Inflammatory macrophage treated with lipopolysaccharide for 1 hour (primary cell): ENCODE results near the gene CTBP1.

Experiments
- DNase-seq, 2 donors: peaks; one replicate each; pipeline ENCODE4 v3.0.0-alpha.2; 2020 to 2022

The CTBP1 gene

DNA sequence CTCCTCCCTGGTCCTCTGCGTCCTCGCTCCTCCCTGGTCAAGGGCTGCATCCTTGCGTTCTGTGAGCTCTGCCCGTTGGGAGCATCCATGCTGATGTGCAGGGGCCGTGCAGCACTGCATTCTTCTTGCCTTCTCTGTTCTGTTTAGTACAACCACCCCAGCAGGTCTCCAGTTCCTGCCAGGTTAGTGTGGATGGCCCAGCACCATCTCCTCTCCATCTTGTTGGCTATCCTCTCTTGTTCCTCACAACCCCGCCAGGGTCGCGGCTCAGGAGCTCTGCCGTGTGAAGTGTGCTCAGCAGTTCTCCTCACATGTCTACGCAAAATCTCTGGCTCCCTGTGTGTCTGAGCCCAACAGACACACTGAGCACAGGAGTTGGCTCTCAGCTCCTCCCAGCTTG, 30.3 kb upstream of the CTBP1 start:
- no peak for DNase-seq

DNA sequence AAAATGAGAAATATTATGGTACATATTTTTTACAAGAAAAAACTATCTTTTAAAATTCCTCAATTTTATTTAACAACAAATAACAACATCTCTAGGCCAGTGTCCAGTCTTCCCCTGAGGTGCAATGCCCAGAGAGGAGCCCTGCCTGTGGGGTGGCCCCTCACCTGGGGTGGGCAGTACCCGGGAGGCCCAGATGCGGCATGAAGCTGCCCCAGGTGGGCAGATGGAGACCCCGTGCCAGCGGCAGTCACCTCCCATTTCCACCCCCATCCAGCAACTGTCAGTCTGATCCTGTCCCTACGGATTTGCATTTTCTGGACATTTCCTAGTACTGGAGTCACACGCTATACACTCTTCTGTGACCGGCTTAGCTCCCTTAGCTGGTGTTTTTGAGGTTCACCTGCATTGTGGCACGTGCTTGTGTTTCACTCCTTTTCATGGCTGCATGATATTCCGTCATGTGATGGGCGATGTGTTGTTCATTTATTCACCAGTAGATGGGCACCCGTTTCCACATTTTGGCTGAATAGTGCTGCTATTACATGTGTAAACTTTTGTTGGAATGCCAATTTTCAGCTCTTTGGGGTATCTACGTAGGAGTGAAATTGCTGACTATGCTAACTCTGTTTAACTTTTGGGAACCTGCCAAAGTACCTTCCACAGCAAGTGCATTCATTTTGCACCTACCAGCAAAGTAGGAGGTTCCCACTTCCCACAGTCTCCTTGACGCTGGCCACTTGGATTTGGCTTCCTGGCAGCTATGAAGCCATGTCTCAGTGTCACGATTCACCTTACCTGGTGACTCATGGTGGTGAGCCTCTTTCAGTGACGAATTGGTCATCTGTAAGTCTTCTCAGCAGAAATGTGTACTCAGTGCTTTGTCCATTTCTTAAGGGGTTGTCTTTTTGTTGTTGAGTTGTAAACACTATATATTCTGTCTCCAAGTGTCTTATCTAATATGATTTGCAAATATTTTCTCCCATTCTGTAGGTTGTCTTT, 29.0 kb upstream of the CTBP1 start:
- peak in 1 of 2 donors; percentile 16 for DNase-seq

DNA sequence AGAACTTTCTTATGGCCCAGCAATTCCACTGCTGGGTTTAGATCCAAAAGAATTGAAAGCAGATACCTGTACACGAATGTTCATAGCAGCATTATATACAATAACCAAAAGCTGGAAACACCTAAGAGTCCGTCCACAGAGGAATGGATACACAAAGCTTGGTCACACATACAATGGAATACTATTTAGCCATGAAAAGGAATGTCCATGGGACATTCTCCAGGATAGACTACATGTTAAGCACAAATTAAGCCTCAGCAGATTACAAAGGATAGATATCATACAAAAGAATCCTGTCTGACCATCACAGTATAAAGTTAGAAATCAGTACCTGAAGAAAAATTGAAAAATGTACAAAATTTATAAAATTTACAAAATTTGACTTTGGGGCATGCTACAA, 28.1 kb upstream of the CTBP1 start:
- DNase-seq = no peak

DNA sequence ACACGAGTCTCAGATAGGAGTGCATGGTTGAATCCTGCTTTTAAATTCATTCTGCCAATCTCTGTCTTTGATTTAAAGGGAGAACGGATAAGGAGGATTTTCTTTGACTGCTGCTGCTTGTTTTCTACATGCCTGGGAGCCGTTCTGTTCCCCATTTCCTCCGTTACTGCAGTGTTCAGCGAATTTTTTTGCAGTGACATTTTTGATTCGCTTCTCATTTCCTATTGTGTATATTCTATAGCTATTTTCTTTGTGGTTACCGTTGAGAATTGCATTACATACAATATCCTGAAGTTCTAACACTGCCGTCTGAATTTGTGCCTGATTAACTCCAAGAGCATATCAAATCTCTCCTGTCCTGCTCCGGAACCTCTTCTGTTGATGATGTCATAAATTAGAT, 25.9 kb upstream of the CTBP1 start:
- DNase-seq = no peak

DNA sequence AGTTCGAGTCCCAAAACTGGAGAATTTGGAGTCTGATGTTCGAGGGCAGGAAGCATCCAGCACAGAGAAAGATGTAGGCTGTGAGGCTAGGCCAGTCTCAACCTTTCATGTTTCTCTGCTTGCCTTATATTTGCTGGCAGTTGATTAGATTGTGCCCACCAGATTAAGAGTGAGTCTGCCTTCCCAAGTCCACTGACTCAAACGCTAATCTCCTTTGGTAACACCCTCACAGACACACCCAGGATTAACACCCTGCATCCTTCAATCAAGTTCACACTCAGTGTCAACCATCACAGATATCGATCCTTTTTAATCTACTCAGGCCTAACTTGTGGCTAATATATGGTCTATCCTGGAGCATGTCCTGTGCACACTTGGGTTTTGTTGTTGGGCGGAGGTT, 22.8 kb upstream of the CTBP1 start:
- no peak for DNase-seq

DNA sequence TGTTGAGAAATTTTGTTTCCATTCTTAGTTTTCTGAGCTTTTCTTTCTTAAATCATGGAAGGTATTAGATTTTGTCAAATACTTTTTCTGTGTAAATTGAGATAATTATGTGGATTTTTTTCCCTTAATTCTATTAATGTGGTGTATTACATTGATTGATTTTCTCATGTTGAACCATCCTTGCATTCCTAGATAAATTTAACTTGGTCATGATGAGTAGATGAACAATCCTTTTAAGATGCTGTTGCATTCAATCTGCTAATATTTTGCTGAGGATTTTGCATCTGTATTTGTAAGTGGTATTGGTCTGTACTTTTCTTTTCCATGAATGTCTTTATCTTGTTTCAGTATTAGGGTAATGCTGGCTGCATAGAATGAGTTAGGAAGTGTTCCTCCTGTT, 20.3 kb upstream of the CTBP1 start:
- no peak for DNase-seq

DNA sequence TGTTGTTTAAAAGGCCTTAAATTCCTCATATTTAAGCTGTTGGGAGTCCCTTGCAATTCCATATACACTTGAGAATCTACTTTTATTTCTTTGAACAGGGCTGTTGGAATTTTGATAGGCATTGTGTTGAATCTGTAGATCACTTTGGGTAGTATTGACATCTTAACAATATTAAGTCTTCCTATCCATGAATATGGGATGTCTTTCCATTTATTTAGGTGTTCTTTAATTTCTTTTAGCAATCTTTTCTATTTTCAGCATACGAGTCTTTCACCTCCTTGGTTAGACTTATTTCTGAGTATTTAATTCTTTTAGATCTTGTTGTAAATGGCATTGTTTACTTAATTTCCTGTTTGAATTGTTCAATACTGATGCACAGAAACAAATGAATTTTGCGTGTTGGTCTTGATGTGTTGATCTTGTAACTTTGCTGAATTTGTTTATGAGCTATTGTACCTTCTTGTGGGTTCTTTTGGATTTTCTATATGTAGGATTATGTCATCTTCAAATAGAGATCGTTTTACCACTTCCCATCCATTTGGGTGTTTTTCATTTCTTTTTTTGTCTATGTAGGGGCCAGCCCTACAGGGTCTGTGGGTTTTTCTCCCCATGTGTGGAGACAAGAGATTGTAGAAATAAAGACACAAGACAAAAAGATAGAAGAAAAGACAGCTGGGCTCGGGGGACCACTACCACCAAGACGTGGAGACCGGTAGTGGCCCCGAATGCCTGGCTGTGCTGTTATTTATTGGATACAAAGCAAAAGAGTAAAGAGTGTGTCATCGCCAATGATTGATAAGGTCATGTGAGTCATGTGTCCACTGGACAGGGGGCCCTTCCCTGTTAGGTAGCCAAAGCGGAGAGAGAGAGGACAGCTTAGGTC, 18.2 kb upstream of the CTBP1 start:
- no peak for DNase-seq

DNA sequence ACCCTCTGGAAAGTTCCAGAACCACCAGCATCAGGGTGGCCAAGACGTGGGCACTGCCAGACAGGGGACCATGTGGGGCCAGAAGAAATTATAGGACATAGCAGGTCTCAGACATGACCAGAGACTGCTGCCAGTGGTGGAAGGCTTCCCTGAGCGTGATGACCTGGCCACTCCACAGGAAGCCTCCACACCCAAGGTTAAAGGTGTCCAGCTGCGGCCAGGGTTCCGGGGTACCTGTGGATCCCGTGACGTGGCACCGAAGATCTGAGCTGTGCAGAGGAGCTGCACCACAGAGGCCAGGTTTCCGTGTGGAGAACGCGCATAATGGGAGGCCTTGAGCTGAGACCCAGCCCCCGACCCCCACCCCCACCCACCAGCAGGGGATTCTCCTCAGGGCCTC, 16.4 kb upstream of the CTBP1 start:
- no peak for DNase-seq

DNA sequence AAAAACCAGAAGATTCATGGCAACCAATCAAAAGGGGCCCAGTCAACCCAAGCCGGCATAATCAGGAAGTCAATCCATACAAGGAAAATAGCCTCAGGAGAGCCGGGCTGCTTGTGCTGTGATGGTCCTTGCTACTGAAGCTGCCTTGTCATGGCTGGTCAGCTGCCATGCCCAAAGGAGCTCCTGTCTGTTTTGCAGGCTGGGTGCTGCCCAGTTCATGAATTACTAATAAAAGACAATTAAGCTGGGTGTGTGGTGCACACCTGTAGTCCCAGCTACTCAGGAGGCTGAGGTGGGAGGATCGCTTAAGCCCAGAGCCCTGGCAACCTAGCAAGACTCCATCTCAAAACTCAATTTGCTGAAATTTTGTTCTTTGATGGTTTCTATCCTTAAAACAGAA, 16.0 kb upstream of the CTBP1 start:
- DNase-seq = no peak

DNA sequence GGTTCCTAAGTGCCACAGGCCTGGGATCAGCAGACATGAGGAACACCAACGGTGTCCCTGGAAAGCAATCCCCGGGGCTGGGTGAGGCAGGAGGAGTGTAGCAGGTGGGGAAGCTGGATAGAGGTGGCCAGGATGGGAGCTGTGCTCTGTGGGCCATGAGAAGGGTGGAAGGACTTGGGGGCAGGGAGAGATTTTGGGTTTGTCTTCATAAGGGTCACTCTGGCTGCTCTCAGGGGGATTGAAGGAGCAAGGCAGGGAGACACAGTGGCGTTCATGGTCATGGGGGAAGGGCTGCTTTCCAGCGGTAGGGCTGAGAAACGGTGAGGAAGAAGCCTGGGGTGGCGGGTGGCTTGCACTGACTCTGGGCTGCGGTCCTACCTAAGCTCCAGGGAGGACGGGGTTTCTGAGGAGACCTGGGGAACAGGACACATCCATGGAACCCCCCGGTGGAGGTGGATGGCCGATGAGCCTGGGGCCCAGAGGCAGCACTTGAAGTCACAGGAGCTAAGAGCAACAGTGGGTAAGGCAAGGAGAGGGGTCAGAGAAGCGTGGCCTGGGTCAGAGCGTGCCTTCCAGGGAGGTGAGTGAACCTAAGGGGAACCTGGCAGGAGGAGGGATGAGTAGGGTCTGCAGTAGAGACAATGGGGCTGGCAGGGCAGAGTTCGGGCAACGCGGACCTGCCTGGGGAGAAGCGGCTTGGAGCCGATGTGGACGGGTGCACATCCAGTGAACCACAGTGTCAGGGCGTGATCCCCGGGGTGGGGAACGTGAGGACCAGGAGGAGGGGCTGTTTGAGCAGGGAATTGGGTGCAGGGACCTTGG, 12.4 kb upstream of the CTBP1 start:
- no peak for DNase-seq

DNA sequence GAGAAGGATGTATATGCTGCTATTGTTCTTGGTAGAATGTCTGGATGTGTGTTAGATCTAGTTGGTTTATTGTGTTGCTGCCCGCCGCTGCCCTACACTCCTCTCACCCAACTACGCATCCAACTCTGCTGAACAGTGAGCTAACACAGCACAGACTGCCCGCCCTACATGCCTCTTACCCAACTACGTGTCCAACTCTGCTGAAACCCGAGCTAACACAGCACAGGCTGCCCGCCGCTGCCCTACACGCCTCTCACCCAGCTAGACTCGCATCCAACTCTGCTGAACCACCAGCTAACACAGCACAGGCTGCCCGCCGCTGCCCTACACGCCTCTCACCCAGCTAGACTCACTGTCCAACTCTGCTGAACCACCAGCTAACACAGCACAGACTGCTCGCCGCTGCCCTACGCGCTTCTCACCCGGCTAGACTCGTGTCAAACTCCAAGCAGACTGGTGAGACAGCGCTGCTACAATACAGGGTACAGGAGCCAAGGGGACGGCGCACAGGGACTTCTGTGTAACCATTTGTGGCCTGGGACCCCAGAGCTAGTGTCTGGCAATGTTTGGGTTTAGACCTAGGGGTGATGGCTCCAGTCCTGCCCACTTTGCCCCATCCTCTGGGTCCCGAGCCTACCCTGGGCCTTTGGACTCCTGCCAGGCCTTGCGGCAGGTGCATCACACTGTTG, 11.6 kb upstream of the CTBP1 start:
- no peak for DNase-seq

DNA sequence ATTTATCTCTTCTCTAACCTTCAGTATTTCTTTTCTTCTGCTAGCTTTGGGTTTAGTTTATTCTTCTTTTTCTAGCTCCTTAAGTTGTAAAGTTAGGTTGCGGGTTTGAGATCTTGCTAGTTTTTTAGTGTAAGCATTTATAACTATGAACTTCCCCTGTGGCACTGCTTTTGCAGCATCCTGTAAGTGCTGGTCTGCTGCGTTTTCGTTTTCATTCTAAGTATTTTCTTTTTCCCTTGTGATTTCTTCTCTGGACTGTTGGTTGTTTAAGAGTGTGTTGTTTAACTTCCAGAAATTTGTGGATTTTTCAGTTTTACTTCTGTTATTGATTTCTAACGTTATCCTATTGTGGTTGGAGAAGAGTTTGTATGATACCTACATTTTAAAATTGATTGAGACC, 11.0 kb upstream of the CTBP1 start:
- DNase-seq = no peak

DNA sequence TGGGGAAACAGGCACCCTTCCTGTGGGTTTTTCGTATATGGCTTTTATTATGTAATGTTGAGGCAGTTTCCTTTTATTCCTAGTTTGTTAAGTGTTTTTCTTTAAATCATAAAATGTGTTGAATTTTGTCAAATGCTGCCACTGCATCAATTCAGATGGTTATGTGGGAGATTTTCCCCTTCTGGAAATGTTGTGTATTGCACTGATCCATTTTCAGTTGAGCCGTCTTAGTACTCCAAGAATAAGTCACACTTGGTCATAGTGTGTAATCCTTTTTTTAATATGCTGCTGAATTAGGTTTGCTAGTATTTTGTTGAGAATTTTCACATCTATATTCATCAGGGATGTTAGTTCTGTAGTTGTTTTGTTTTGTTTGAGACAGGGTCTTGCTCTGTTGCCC, 9.5 kb upstream of the CTBP1 start:
- DNase-seq = no peak

DNA sequence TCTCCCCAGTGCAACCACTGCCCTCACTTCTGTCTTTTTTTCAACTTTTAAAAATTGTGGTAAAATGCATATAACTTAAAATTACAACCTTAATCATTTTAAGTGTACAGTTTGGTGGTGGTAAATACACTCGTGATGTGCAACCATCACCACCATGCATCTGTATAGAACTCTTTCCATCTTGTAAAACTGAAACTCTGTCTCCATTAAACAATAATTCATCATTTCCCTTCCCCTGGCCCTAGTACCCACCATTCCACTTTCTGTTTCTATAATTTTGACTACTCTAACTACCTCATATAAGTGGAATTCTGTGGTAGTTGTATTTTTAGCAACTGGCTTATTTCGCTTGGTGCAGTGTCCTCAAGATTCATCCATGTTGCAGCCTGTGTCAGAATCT, 6.8 kb upstream of the CTBP1 start:
- DNase-seq = no peak

DNA sequence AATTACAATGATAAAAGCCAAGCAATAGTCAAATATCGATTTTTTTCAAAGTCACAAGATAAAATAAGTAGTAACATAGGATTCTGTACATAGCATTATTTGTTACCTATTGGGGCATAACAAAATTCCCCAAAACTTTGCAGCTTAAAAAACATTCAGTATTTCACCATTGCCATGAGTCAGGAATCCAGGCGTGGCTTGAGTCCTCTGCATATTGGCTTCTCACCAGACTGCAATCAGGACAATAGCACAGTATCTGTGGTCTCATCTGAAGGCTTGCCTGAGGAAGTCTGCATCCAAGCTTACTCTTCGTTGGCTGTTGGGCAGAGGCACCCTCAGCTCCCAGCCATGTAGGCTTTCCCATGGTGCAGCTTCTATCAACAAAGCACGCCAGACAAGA, 6.2 kb upstream of the CTBP1 start:
- peak; percentile 33 to 49 for DNase-seq

DNA sequence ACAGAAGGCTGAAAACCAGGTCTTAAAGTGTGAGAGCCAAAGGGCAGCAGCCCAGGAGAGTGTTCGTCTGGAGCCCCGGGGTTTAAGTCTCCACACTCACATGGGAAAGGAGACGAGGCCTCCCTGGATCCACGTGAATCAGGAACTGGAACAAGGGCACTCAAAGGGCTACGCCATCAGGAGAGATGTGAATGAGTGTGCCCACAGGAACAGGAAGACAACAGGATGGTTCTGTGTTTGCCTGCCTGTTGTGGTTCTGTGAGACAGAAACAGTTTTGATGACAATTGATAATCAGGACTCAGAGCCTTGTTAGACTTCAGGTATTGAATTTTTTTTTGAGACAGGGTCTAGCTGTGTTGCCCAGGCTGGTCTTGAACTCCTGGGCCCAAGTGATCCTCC, 4.9 kb upstream of the CTBP1 start:
- DNase-seq = no peak

DNA sequence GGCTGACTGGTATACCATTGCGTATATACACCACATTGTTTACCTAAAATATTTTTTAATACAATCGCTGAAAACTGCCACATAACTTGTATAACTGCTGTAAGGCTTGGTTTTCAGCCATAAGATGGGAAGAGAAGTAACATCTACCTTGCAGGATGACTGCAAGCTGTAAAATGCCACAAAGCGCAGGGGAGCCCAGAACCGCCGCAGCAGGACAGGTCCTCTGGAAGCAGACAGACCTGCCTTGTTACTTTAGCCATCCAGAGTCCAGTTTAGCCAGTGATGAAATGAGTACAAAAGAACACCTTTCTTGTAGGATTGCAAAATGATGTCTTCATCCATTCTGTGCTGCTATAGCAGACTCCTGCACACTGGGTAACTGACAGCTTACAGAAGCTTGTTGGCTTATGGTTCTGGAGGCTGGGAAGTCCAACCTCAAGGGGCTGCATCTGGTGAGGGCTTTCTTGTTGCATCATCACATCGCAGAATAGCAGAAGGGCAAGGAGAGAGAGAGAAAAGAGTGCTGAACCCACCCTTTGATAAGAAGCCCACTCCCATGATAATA, 4.1 kb upstream of the CTBP1 start:
- no peak for DNase-seq

DNA sequence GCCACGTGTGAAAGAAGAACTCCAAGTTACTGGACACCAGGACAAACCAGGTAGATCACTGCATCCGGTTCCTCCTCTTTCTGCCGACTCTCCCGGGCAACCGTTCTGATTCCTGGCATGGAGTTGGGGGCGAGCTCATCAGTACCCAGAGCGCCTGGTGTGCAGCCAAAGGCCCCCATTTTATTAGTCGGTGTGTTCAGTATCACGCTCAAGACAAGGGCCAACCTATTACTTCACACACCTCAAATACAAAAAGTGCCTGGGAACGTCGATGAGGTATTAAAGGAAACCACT, 2.8 kb upstream of the CTBP1 start:
- DNase-seq = no peak

DNA sequence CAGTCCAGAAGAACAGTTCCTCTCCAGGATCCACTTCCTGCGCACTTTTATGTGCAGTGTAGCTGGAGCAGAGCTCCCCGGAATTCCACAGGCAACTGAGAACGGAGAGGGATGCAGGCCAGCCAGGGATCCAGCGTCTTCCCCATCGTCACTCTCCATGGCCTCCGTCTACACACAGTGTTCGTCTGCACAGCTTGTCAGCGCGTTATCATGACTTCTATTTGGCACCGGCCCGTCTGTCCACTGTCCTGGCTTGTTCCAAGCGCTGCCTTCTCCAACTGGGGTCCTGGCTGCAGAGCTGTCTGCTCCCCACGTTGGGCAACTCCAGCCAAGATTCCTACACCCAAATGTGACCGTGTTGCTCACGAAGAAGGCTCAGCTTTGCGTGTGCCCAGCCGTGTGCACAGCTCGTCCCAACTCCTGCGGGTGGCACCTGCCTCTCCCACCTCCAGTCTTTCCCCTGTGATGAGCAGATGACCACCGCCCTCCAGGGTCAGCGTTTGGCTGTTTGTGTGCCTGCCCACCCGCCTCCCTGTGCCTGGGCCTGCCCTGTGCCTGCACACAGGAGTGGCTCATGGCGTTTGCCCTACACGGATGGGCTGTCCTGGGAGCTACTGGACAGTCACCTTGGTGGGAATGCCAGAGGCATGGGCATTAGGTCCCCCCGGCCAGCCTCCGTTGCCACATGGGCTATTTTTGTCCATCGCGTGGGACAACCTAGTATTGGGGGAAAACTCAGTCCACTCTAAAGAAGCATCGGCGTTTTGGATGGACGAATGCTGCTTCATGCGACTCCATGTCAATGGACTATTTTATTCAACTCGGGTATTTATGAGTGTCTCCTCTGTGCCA, 2.2 kb upstream of the CTBP1 start:
- DNase-seq = no peak

DNA sequence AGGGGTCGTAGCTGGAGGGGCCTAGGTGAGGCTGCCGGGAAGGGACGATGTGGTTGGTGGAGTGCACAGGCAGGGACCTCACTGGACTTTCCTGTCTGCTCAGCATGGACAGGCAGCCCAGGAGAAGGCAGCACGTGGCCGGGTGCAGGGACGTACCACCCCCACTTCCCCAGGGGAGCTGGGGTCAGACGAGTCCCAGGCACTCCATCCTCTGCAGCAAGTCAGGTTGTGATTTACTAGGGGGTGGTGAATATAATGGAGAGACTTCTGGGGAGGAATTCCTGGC, 1.5 kb upstream of the CTBP1 start:
- no peak for DNase-seq

DNA sequence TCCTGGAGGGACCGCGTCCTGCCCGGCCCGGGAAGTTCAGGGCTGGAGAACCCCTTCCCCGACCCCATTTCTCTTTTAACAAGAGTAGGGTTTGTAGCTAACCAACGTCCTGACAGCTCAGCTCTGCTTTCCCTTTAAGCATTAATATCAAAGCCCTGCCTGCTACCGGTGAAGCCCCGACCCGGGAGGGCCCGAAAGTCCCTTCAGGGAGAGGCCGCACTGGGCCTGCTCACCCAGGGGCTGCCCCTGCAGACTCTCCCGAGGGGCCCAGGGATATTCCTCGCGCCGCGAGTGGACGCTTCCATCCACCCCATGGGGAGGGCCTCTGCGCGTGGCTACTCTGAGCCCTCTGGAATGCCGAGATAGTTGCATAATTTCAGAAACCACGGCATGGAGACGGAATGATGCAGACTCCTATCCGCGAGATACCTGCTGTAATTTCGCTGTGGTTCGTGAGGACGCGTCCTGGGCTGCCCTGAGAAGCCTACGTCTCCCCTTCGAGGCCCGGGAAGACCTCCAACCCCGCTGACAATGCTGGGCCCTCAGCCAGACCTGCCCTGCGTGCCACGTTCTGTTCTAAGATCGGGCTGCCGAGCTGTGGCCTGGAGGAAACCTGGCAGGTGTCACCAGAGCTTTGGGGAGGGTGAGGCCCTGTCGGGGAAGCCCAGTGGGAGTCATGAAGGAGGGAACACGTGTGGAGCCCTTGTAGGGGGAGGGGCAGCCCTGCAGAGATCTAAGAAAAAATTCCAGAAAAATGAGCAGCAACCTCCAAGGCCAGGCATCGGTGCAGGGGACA, 999 bp upstream of the CTBP1 start:
- peak; percentile 26 to 29 for DNase-seq
